ENCODE data around the gene F7.

The F7 gene

GRCh38 chr13:113116206-113116800 lies 10.7 kb downstream of the F7 start:
- no peak for DNase-seq (ENCODE audit: low read depth in 4 of 4, low spot score in 1 of 4)

DNA sequence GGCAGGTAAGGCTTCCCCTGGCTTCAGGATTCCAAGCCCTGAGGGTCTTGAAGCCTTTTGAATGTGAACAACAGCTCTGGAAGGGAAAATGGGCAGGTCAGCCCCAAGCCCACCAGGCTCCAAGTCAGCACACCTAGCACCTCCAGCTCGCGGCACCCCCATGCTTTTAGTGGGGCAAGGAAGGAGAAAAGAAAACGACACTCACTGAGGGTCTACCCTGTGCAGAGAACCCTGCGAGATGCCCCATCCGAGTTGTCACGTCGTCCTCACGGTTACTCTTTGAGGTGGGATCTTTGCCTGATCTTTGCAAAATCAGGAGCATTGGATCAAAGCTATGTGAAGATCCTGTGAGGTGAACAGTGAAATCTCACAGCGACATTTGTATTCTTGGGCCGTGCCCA lies 11.3 kb downstream of the F7 start:
- no peak for DNase-seq (ENCODE audit: low read depth in 4 of 4, low spot score in 1 of 4)

DNA sequence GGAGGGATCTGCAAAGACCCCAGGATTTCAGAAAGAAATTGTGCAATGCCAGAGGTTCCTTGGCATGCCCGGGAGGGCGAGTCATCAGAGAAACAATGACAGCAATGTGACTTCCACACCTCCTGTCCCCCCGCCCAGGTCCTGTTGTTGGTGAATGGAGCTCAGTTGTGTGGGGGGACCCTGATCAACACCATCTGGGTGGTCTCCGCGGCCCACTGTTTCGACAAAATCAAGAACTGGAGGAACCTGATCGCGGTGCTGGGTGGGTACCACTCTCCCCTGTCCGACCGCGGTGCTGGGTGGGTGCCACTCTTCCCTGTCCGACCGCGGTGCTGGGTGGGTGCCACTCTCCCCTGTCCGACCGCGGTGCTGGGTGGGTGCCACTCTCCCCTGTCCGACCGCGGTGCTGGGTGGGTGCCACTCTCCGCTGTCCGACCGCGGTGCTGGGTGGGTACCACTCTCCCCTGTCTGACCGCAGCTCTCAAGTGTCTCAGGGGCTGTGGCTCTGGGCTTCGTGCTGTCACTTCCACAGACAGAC lies 11.8 kb downstream of the F7 start:
- no peak for DNase-seq (ENCODE audit: low read depth in 4 of 4, low spot score in 1 of 4)

GRCh38 chr13:113117911-113118260 lies 12.3 kb downstream of the F7 start:
- DNase-seq (ENCODE audit: low read depth in 4 of 4, low spot score in 1 of 4) = no peak

- DNase-seq (ENCODE audit: low read depth in 4 of 4, low spot score in 1 of 4) = no peak
Observed at GRCh38 chr13:113118261-113119021, 12.8 kb downstream of the F7 start.

- DNase-seq (ENCODE audit: low read depth in 4 of 4, low spot score in 1 of 4) = no peak
Observed at GRCh38 chr13:113119166-113119821, 13.7 kb downstream of the F7 start.

- DNase-seq (ENCODE audit: low read depth in 4 of 4, low spot score in 1 of 4) = no peak
Observed at GRCh38 chr13:113119822-113120189, 14.2 kb downstream of the F7 start.

DNA sequence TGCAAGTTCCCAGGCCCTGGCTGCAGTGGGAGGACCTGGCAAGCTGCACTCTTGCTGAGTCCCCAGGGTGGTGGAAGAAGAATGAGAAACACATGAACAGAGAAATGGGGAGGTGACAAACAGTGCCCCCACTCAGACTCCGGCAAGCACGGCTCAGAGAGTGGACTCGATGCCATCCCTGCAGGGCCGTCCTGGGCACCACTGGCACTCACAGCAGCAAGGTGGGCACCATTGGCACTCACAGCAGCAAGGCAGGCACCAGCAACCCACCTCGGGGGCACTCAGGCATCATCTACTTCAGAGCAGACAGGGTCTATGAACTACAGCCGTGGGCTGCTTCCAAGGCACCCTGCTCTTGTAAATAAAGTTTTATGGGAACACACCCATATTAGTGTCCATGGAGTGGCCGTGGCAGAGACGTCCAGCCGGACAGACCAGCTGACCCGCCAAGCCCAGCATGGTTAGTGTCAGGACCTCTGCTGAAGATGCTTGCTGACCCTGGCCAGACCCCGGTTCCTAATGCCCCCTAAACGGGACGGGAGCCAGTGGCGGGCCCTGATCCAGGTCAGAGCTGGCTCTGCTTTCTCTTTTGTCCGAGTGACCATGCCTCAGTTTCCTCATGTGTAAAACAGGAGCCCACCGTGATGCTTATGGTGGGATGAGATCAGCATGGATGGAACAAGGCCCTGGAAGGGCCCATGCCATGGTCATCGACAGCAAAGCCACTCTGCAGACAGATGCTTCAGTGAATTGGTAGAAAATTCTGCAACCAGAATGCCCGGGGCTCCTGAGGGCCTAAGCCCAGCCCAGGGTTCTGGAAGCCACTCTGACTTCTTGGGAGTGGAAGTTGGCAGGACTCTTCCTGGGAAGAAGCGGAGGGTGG lies 14.9 kb downstream of the F7 start:
- no peak for DNase-seq (ENCODE audit: low read depth in 4 of 4, low spot score in 1 of 4)

- no peak for DNase-seq (ENCODE audit: low read depth in 4 of 4, low spot score in 1 of 4)
Observed at GRCh38 chr13:113121183-113121927, 15.8 kb downstream of the F7 start.

- DNase-seq (ENCODE audit: low read depth in 4 of 4, low spot score in 1 of 4) = no peak
Observed at GRCh38 chr13:113121928-113122471, 16.4 kb downstream of the F7 start.

DNA sequence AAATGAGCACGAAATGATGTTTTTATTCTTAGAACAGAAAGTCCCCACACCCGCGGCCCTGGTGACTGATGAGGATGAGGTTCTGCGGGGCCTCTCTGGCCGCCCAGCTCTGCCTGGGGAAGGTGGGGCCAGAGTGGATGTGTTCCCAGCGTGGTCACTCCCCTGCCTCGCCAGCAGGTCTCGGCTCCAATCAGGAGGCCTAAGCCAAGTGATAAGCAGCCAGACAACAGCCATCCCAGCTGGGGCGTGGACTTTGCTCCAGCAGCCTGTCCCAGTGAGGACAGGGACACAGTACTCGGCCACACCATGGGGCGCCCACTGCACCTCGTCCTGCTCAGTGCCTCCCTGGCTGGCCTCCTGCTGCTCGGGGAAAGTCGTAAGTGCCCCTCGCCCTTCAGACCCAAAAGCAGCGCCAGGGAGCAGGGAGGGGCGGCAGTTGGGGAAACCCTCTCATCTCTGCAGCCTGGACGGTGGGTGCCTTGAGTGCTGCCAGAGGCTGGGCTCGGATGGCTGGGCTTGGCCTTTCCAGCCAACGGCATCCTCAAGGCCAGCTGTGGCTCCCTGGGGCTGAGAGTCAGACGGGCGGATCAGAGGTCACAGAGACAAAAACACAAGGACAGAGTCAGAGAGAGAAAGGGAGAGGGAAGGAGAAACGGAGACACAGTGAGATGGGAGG lies 17.1 kb downstream of the F7 start, which contains the start of gene F10:
Gene F10, plus strand, starts transcription at position 250 of the 676 bp plus-strand sequence. Its CDS starts 57 bp downstream, at position 307.
- no peak for DNase-seq (ENCODE audit: low read depth in 4 of 4, low spot score in 1 of 4)

GRCh38 chr13:113123226-113124201 lies 17.9 kb downstream of the F7 start:
- no peak for DNase-seq (ENCODE audit: low read depth in 4 of 4, low spot score in 1 of 4)

- no peak for DNase-seq (ENCODE audit: low read depth in 4 of 4, low spot score in 1 of 4)
Observed at GRCh38 chr13:113124211-113124970, 18.8 kb downstream of the F7 start.

GRCh38 chr13:113125506-113126264 lies 20.1 kb downstream of the F7 start:
- no peak for DNase-seq (ENCODE audit: low read depth in 4 of 4, low spot score in 1 of 4)

DNA sequence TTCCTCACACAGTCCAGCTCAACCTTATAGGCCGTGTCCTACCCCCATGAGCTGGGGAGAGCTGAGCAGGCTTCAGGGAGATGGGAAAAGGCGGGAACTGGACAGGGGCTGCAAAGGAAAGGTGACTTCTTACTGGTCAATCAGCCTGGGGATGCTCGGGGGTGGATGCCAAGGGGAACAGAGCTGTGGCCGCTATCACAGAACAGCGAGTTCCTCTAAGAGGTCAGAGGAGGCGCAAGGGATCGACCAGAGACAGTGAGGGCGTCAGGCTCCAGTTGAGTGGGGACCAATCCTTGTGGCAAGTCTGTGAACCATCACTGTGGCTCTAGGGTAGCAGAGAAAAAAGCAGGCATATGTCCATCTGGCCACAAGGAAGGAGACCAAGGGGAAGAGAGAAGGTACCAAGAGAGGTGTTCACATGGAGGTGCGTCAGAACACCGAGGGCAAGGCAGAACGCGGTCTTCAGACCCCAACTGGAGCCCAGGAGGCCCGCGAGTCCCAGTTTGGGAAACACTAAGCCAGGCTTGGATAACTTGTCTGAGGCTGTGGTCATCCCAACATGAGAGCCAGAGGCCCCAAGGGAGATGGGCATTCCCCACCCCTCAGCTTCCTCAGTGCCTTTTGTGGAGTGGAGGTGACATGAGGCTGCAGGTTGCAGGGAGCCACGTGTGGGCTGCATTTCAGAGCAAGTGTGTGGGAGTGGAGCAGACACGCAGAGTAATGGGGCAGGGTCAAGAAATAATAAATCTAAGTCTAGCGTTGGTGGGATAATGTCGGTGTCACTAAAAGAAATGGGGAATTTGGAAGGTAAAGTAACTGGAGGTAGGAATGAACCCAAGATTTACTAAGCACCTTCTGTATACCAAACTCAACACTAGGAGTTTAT lies 20.9 kb downstream of the F7 start:
- no peak for DNase-seq (ENCODE audit: low read depth in 4 of 4, low spot score in 1 of 4)

DNA sequence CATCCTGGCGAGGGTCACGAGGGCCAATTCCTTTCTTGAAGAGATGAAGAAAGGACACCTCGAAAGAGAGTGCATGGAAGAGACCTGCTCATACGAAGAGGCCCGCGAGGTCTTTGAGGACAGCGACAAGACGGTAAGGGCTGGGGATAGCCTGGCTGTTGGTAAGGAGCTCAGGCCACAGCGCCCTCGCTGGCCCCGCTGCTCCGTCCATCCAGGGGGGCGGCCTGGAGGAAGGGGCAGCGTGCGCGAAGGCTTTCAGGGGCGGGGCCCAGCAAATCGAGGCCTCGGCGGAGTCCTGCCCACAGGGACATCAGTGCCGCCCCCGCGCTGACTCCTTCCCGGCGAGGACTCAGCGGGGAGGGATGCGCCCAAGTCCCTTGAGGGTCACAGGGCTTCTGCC lies 23.9 kb downstream of the F7 start:
- DNase-seq (ENCODE audit: low read depth in 4 of 4, low spot score in 1 of 4) = no peak
